ENCODE data around the gene FCRLB. TPM values are rescaled to one million over a fixed set of nuclear protein-coding genes. Genes with fewer than 3 reads are reported as not detected.
A peak's percentile ranks its signal among the peaks of the same experiment; 100 is the strongest.

The FCRLB gene
- total RNA-seq, 1 experiment from 2014 or later = not detected

DNA sequence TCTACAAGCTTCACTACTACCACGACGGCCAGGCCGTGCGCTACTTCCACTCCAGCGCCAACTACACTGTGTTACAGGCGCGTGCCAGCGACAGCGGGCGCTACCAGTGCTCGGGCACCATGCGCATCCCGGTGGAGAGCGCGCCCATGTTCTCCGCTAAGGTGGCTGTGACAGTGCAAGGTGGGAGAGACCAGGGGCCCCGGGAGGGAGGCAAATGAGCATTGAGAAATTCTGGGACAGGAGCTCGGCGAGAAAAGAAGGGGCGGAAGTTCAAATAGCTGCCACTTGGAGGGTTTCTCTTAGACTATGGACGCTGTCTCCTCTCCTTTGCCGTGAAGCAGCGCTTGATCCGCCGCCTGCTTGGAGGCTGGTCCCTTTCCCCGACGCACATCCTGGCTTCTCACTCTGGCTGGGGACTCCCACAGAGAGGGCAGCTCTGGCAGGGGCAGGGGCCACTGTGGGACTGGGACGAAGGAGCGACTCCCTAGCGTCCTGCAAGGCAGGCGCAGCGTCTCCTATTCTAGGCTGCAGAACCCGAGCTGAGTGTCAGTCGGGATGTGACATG is 4.6 kb downstream of the FCRLB start:
- Histone ChIP-seq H3K9me3 (ENCODE audit: control insufficient read depth, low read depth, low read length) (no peaks in the 10 kb centered on the region), H4K20me1 (ENCODE audit: control insufficient read depth, insufficient read depth, insufficient read length) (no peaks in the 10 kb centered on the region), H3T11ph (ENCODE audit: low read length) (no peak overlapping the region), H3K23me2 (ENCODE audit: insufficient read length, low read depth, low read length, poor library complexity, severe bottlenecking) (peaks cover 9% of the 10 kb centered on the region), H3K27ac (ENCODE audit: insufficient read length, low read depth, low read length) (no peak overlapping the region), H4K8ac (replicated peaks; ENCODE audit: insufficient read length, low read depth, low read length) (no peak overlapping the region), H4K91ac (ENCODE audit: insufficient read length, low read depth, low read length) (no peak overlapping the region), H3K56ac (ENCODE audit: insufficient read length, low read depth, low read length) (no peak overlapping the region), H3K18ac (ENCODE audit: insufficient read length, low read depth, low read length) (no peak overlapping the region), H2BK20ac (ENCODE audit: low read depth, low read length, poor library complexity, severe bottlenecking) (no peak overlapping the region), H3K4me1 (ENCODE audit: insufficient read depth, low read length) (no peaks in the 10 kb centered on the region; the same call in 1 of the 2 replicates), H2BK15ac (ENCODE audit: low read depth, low read length) (no peak overlapping the region), H4K5ac (ENCODE audit: insufficient read length, low read depth, low read length) (no peak overlapping the region), H3K79me2 (ENCODE audit: insufficient read depth, low read length) (no peaks in the 10 kb centered on the region), H3K27me3 (ENCODE audit: insufficient read depth, low read length) (peaks cover 14% of the 10 kb centered on the region; the same call in 1 of the 2 replicates), H2AFZ (ENCODE audit: low read length) (no peak overlapping the region), H2BK12ac (ENCODE audit: insufficient read length, low read depth, low read length) (no peak overlapping the region), H3K4me2 (ENCODE audit: insufficient read depth, insufficient read length, low read length) (peak overlapping the region; percentile 98), H3K4ac (ENCODE audit: low read depth, low read length) (no peak overlapping the region), H3K9ac (ENCODE audit: extremely low read depth, insufficient read length, low read length) (peak overlapping the region; percentile 31), H3K14ac (ENCODE audit: insufficient read depth, low read length) (0 out of 2 replicates have a peak overlapping the region, but pooled peaks have one; percentile 27), H2BK5ac (ENCODE audit: insufficient read length, low read length) (no peak overlapping the region), H3K79me1 (ENCODE audit: insufficient read depth, low read depth, low read length, poor library complexity, severe bottlenecking) (no peaks in the 10 kb centered on the region), H3K23ac (ENCODE audit: insufficient read length, low read depth, low read length) (no peak overlapping the region), H2AK5ac (ENCODE audit: insufficient read length, low read length) (no peak overlapping the region), H2BK120ac (ENCODE audit: low read depth, low read length, poor library complexity, severe bottlenecking) (no peak overlapping the region)
- H3K9me3 Mint-ChIP-seq = no peaks in the 10 kb centered on the region; a peak in 1 of 5 replicates
- WGBS (ENCODE audit: extremely low coverage, insufficient read length, low lambda C conversion rate) = no CpG with 5 or more reads among the region's 34 CpGs
- H3K27me3 Mint-ChIP-seq (ENCODE audit: low read depth) = peaks cover 78% of the 10 kb centered on the region
- peak; percentile 64 for DNase-seq
- peaks cover 12 to 21% of the 10 kb centered on the region in 2 experiments for H3K4me1 Mint-ChIP-seq
- TF ChIP-seq CTCF (conservative IDR thresholded peaks at IDR 0.05) = peak; percentile 55; the same call in 2 of the 3 replicates
- peak overlapping the region; percentile 78 to 92 for H3K4me3 Mint-ChIP-seq
- H3K27ac Mint-ChIP-seq = peak overlapping the region in 1 of 3 experiments; percentile 23; a peak in 1 of 7 replicates
- peaks cover 0 to 2% (median 0%) of the 10 kb centered on the region in 3 experiments; a peak in 2 of 7 replicates for H3K36me3 Mint-ChIP-seq (ENCODE audit: insufficient read depth in 1 of 3, low read depth in 3 of 3)
